ENCODE results near the gene ENO1.
"Not testable (repeated sequence)": the region's sequence is repeated elsewhere in the genome, so short reads cannot be mapped to it uniquely, and the experiment has no call there.

The ENO1 gene

DNA sequence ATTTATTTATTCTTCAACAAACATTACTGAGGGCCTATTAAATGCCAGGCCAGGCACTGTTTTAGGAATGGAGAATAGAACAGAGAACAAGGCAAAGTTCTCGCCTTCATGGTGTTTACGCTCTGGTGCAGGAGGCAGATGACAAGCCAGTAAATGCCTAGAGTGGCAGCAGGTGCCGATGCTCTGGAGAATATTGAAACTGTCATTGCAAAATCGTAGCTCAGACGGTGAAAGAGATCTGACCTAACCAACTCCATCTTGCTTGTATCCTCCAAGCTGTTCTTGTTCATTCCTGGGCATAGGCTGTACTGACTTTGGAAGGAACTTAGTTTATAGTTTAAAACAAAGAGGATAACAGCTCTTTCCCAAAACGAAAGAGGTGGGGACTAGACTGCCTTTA is 13.5 kb upstream of the ENO1 start:
- no peak for DNase-seq

DNA sequence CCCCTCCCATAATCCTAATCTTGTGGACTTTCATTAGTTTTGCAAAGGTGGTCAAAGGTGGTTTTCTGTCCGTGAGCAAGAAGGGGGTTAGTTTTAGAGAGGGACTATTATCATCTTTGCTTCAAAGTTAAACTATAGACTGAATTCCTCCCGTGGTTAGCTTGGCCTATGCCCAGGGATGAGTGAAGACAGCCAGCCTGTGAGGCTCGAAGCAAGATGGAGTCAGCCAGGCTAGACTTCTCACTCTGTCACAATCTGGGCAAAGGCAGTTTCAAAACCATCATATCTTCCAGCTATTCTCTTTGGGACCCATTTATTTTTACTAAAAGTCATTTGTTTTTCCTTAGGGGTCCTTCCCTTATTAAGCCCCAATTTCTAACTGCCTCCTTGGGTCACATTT is 12.9 kb upstream of the ENO1 start:
- DNase-seq = no peak

DNA sequence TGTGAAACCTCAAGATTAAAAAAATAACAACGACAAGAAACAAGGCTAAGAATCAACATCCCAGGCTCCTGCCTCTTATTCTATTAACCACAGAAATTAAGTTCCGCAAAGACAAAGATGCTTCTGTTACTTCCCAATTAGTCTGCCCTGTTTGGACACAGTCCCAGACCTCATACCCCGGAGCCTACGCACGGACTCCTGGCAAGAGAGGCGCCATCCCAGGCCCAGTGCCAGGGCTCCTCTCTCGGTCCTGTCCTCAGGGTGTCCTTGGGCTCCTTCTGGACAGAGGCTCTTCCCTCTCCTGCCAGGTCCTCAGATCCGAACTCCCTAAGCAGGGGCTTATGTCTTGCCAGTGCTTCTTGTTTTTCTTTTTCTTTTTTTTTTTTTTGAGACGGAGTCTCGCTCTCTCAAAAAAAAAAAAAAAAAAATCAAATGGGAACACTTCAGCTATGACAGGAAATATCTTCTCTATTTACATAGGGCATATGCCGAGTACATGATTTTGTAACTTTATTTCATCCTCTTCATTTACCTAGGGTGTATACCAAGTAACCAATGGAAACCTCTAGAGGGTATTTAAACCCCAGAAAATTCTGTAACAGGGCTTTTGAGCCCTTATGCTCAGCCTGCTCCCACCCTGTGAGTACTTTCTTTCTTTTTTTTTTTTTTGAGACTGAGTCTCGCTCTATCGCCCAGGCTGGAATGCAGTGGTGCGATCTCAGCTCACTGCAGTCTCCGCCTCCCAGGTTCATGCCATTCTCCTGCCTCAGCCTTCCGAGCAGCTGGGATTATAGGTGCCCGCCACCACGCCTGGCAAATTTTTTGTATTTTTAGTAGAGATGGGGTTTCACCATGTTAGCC is 11.7 kb upstream of the ENO1 start:
- no peak for DNase-seq

DNA sequence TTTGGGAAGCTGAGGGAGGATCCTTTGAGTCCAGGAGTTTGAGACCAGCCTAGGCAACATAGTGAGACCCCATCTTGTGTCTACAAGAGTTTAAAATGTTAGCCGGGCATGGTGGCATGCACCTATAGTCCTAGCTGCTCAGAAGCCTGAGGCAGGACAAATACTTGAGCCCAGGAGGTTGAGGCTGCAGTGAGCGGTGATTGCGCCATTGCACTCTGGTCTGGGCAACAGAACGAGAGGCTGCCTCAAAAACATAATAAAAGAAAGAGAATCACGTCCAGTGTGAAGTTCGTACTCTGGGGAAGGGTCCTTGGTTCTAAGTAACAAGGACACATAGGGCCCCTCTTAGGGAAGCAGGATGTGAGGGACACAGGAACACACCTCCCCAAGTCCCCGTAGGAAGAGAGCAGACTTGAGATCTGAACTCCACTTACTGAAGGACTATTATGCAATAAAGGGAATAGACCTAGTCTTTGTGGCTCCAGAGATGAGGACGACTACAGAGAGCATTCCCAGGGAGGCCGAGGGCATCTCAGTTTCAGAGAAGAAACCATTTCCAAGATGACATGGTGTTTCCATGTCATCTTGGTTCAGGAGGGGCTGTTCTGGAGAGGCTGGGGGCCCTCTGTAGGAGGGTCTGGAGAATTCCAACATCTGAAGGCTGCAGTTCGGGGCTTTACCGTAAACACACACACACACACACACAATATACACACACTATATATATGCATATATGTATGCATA is 10.8 kb upstream of the ENO1 start:
- DNase-seq = no peak

GRCh38 chr1:8886589-8886988 is 8.1 kb upstream of the ENO1 start:
- DNase-seq = no peak

- not testable (repeated sequence) for DNase-seq
Observed at GRCh38 chr1:8886031-8886524, 7.6 kb upstream of the ENO1 start.

DNA sequence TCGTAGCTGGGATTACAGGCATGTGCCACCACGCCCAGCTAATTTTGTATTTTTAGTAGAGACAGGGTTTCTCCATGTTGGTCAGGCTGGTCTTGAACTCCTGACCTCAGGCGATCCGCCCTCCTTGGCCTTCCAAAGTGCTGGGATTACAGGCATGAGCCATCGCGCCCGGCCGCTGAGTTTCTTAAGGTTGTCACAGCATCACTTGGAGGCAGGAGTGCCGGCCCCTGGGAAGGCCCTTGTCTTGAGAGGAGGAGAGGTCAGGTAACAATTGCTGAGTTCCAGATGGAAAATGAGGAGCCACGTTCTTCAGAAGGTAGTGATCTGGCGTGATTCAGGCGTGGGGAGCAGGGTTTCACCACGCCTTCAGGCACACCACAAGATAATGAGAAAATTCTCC is 5.6 kb upstream of the ENO1 start:
- not testable (repeated sequence) for DNase-seq

DNA sequence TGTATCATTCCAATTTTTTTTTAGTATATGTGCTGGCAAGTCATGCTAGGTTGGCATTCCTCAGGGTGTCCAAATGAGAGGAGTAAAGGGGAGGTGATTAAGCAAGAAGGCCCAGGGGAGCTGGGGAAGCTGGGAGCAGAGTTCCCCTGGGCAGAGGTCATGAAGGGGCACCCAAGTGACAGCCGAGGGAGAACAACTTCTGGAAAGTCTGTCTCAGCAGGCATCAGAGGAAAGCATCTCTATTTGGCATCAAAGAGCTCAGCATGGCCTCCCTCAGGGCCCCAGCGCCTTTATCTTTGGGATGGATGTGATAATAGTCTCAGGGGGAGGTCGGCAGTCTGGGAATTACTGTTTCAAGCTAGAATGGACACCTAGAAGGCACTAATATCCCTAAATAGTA is 5.0 kb upstream of the ENO1 start:
- no peak for DNase-seq

DNA sequence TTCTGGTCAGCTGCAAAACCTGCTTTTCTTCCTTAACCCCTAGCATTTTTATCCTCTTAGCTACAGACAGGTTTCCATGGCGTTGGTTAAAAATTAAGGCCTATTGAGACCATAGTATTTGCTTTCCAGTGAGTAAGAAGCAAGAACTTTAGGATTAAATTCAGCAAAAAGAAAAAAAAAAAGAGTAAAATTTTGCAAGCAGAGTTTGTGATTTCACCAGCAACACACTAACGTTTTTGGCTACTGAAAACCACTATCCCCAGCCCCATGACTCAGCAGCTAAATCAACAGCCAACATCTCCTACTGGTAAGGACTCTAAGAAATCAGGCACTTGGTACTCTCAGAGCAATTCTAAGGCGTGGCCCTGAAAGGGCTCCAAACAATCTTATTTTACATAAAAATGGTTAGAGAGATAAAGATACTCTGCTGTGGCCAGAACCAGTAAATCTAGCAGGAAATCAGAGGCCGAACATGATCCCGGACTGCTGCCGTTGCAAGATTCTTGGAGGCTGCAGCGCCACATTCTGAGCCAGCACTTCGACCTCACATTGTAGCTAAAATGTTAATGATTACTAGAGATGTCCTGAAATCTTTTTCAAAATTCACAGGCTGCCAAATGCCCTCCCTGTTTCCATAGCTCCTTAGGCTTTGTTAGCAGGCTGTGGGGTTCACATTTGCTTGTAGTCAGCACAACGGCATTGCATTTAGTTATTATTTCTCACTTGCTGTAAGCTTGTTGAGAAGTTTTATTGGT is 1.6 kb upstream of the ENO1 start:
- no peak for DNase-seq

- DNase-seq = no peak
Observed at GRCh38 chr1:8879464-8879921, 1.0 kb upstream of the ENO1 start.

GRCh38 chr1:8878698-8879463 is 395 bp upstream of the ENO1 start:
- peak; percentile 100 for DNase-seq

GRCh38 chr1:8876087-8876486 is 2.4 kb downstream of the ENO1 start:
- no peak for DNase-seq

DNA sequence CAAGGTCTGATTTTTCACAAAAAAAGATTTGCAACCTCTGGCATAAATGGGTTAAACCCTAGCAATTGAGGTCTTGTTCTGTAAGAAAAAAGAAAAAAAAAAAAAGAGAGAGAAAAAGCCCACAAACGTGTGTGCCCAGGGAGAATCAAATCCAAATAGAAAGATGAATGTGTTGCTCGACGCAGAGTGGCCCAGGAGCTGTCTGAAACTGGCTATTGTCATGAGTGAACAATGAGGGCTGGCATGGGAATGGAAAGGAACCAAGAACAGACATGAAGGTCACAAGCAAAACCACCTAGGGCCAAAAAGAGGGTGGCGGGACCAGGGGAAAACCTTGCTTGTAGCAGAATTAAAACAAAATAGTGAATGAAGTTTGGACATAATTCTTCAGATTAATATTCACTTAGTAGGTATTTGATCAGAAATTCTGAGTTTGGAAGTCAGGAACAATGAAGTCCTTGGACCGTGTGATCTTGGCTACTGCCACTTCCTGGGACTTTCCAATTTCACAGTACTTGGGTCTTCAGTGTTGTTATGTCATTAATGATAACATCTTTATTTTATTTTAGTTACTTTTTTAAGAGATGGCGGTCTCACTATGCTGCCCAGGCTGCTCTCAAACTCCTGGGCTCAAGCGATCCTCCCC is 3.1 kb downstream of the ENO1 start:
- no peak for DNase-seq

- no peak for DNase-seq
Observed at GRCh38 chr1:8874230-8875201, 4.0 kb downstream of the ENO1 start.

DNA sequence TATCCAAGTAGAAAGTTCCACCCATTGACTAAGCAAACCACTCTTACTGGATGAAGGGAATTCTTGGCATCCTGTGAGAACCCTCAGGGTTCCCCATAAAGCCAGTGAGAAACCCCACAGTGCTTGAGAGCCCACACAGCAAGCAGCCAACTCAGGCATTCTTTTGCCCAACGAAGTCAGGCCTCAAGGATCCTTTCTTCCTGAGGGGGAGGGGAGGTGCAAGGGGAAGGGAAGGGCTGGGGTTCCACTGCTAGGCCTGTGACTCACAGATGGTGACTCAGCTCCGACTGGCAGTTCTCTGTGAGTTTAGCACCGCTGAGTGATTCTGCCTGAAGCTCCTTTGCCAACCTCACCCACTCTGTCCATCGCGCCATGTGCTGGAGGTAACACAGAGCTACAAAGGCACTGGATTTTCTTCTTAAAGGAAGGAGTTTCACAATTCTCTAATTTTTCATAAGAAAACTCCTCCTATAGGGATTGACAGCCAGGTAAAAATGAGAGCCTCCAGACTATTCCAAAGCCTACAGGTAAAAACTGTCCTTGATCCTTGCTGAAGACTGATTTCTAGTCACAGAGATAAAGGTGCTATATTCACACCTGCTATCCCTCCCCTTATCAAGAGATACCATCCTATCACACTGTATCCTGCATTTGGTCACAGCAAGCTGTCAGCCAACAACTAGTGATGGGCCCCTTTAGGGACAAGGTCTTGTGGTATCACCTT is 4.8 kb downstream of the ENO1 start:
- peak; percentile 67 for DNase-seq

- no peak for DNase-seq
Observed at GRCh38 chr1:8873001-8873400, 5.5 kb downstream of the ENO1 start.

DNA sequence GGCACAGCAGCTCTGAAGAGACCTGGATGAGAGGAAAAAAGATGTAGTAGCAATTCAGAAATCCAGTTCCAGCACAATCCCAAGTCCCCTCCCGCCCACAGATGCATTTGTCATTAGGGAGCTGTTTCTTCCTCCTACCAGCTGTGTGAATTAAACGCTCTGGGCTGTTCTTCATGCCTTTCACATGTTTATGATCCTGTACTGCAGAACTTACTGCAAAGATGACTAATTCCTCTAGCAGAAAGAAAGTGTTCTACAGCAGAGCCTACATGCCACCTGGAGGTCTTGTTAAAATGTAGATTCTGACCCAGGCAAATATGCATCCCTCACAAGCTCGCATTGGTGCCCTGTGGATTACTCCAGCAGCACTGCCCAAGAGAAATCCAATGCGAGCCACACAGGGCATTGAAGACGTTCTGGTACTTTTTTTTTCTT is 6.5 kb downstream of the ENO1 start:
- no peak for DNase-seq

DNA sequence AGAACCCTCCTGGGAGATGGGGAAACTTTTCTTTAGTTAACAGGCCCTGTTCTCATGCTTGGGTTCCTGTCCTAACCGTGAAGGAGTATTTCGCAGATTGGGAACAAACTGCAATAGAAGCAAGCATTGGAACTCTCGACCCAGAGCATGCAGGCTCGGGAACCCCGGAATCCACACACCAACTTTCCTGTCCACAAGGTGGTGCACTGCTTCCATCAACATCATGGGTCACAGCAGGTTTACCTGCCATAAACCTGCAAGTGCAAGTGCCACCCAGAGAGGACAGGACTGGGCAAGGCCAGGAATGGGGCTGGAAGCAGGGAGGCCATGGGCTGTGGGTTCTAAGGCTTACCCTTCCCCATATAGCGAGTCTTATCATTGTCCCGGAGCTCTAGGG is 6.9 kb downstream of the ENO1 start:
- no peak for DNase-seq

GRCh38 chr1:8870616-8871538 is 7.6 kb downstream of the ENO1 start:
- no peak for DNase-seq
